SK-N-SH treated with all-trans-retinoic acid at 6 μM for 48 hours (cell line): ENCODE results near the gene KCNIP4.

Source experiments
- ATAC-seq: fragments of 200-7000 bp; cut with Tn5 transposase; 3 replicates; pipeline ENCODE4 v1.9.1; 2020; ENCODE audit warnings: mild to moderate bottlenecking, moderate library complexity
- ARNTL ChIP-seq: fragments of 450-650 bp; formaldehyde crosslinking; IDR thresholded peaks from 2 replicates; pipeline ENCODE4 v1.5.0; 2020; ENCODE audit warnings: low read depth, mild to moderate bottlenecking, moderate library complexity, borderline replicate concordance
- CSDC2 ChIP-seq: fragments of 250-450 bp; sonication (Bioruptor Pico); IDR thresholded peaks from 2 replicates; pipeline ENCODE4 v1.5.0; 2020; ENCODE audit warnings: mild to moderate bottlenecking, moderate library complexity
- ESRRG ChIP-seq: fragments of 250-450 bp; sonication (Bioruptor Pico); IDR thresholded peaks from 2 replicates; pipeline ENCODE4 v1.6.1; 2021; ENCODE audit warnings: mild to moderate bottlenecking
- ISL1 ChIP-seq: fragments of 250-450 bp; sonication (Bioruptor Pico); IDR thresholded peaks from 2 replicates; pipeline ENCODE4 v2.1.2; 2022; ENCODE audit warnings: mild to moderate bottlenecking, moderate library complexity
- OSR1 ChIP-seq: fragments of 250-450 bp; sonication (Bioruptor Pico); IDR thresholded peaks from 2 replicates; pipeline ENCODE4 v1.8.0; 2022; ENCODE audit warnings: moderate library complexity, mild to moderate bottlenecking, inconsistent platforms
- RARB ChIP-seq: fragments of 250-450 bp; sonication (Bioruptor Pico); IDR thresholded peaks from 2 replicates; pipeline ENCODE4 v1.8.0; 2021; ENCODE audit warnings: mild to moderate bottlenecking, moderate library complexity
- TCF4 ChIP-seq: fragments of 250-450 bp; sonication (Bioruptor Pico); IDR thresholded peaks from 2 replicates; pipeline ENCODE4 v1.8.0; 2021; ENCODE audit warnings: mild to moderate bottlenecking, moderate library complexity, borderline replicate concordance
- TOX ChIP-seq: fragments of 250-450 bp; sonication (Bioruptor Pico); IDR thresholded peaks from 2 replicates; pipeline ENCODE4 v1.8.0; 2021; ENCODE audit warnings: mild to moderate bottlenecking, moderate library complexity, borderline replicate concordance
- ZC3H10 ChIP-seq: fragments of 250-450 bp; sonication (Bioruptor Pico); IDR thresholded peaks from 2 replicates; pipeline ENCODE4 v1.5.1; 2021; ENCODE audit warnings: mild to moderate bottlenecking, moderate library complexity
- ZFP3 ChIP-seq: fragments of 250-450 bp; sonication (Bioruptor Pico); IDR thresholded peaks from 2 replicates; pipeline ENCODE4 v1.5.0; 2020; ENCODE audit warnings: mild to moderate bottlenecking, moderate library complexity
- ZFP30 ChIP-seq: fragments of 450-650 bp; formaldehyde crosslinking; IDR thresholded peaks from 2 replicates; pipeline ENCODE4 v1.5.0; 2022; ENCODE audit warnings: mild to moderate bottlenecking, moderate library complexity
- ZNF565 ChIP-seq: fragments of 450-650 bp; formaldehyde crosslinking; conservative IDR thresholded peaks from 2 replicates; pipeline ENCODE4 v1.5.0; 2020; ENCODE audit warnings: low read depth, mild to moderate bottlenecking, moderate library complexity
- ZNF70 ChIP-seq: fragments of 450-650 bp; formaldehyde crosslinking; IDR thresholded peaks from 2 replicates; pipeline ENCODE4 v1.5.0; 2020; ENCODE audit warnings: mild to moderate bottlenecking, moderate library complexity
- ZNF8 ChIP-seq: fragments of 450-650 bp; formaldehyde crosslinking; IDR thresholded peaks from 2 replicates; pipeline ENCODE4 v1.5.0; 2020; ENCODE audit warnings: mild to moderate bottlenecking, moderate library complexity
- TF ChIP-seq, protein P1 (sequence below): fragments of 250-450 bp; sonication (Bioruptor Pico); IDR thresholded peaks from 2 replicates; pipeline ENCODE4 v1.5.1; 2021; ENCODE audit warnings: mild to moderate bottlenecking, moderate library complexity
- TF ChIP-seq, protein P2 (sequence below): fragments of 250-450 bp; sonication (Bioruptor Pico); IDR thresholded peaks from 2 replicates; pipeline ENCODE4 v1.5.0; 2020; ENCODE audit warnings: mild to moderate bottlenecking, moderate library complexity
- TF ChIP-seq, protein P3 (sequence below): fragments of 250-450 bp; sonication (Bioruptor Pico); IDR thresholded peaks from 2 replicates; pipeline ENCODE4 v1.8.0; 2020; ENCODE audit warnings: mild to moderate bottlenecking, moderate library complexity, borderline replicate concordance
- TF ChIP-seq, protein P4 (sequence below): fragments of 250-450 bp; sonication (Bioruptor Pico); IDR thresholded peaks from 2 replicates; pipeline ENCODE4 v1.5.1; 2020; ENCODE audit warnings: low read depth, mild to moderate bottlenecking, moderate library complexity
- TF ChIP-seq, protein P5 (sequence below): fragments of 250-450 bp; sonication (Bioruptor Pico); IDR thresholded peaks from 2 replicates; pipeline ENCODE4 v1.8.0; 2021; ENCODE audit warnings: low read depth, mild to moderate bottlenecking, moderate library complexity, borderline replicate concordance

Gene KCNIP4

DNA sequence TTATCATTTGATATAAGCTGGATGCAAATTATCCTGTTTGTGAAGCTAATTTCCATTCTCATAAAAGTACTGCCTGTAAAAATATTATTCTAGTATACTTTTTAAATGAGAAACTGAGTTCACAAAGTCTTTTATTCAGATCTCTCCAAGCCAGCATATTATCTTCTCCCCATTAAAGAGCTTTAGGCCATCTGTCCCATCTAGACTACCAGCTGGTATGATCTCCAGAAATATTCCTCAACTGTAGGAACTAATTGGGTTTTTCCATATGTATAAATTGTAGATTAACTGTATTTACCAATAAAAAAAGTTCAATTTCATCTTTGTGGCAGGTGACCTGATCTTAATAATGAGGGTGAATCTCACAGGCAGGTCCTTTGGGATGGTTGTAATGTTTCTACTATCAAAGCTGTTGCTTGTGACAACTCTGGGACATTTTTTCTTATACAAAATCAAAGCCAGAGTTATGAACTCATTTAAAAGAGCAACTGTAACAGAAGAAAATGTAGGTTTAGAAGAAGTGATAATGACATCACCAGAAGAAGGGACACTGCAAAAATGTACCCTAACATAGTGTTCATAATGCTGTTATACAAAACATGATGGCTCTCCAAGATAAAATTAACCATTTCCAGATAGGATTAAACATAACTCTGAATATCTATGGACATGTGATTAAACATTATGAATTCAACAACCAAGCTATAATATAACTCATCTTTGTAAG, 132.8 kb downstream of the KCNIP4 start:
- no peak for ATAC-seq
- TF ChIP-seq, protein P1, sequence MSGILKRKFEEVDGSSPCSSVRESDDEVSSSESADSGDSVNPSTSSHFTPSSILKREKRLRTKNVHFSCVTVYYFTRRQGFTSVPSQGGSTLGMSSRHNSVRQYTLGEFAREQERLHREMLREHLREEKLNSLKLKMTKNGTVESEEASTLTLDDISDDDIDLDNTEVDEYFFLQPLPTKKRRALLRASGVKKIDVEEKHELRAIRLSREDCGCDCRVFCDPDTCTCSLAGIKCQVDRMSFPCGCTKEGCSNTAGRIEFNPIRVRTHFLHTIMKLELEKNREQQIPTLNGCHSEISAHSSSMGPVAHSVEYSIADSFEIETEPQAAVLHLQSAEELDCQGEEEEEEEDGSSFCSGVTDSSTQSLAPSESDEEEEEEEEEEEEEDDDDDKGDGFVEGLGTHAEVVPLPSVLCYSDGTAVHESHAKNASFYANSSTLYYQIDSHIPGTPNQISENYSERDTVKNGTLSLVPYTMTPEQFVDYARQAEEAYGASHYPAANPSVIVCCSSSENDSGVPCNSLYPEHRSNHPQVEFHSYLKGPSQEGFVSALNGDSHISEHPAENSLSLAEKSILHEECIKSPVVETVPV (CRISPR knock-in tag): no peak
- TF ChIP-seq RARB (CRISPR knock-in tag) (no peak), ISL1 (no peak), ESRRG (CRISPR knock-in tag) (no peak)

DNA sequence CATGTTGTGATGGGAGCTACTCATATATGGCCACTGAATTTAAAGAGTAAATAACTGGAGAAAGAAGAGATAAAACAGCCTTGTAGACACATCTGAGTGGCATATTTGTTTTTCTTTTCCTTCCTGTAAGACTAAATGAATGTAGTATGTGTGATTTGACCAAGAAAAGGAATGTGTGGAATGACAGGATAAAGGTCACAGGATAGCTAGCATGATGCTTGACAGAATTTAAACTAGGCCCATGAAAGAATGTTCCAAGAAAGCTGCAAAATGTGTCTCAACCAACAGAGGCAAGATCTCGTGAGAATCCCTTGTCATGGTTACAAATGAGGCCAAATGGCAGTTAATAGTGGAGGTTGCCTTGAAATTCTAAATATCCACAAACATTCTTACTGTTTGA, 137.0 kb downstream of the KCNIP4 start:
- TF ChIP-seq RARB (CRISPR knock-in tag) (no peak), OSR1 (no peak), TCF4 (CRISPR knock-in tag) (no peak), TOX (CRISPR knock-in tag) (no peak), ZFP30 (no peak)
- TF ChIP-seq, protein P2, sequence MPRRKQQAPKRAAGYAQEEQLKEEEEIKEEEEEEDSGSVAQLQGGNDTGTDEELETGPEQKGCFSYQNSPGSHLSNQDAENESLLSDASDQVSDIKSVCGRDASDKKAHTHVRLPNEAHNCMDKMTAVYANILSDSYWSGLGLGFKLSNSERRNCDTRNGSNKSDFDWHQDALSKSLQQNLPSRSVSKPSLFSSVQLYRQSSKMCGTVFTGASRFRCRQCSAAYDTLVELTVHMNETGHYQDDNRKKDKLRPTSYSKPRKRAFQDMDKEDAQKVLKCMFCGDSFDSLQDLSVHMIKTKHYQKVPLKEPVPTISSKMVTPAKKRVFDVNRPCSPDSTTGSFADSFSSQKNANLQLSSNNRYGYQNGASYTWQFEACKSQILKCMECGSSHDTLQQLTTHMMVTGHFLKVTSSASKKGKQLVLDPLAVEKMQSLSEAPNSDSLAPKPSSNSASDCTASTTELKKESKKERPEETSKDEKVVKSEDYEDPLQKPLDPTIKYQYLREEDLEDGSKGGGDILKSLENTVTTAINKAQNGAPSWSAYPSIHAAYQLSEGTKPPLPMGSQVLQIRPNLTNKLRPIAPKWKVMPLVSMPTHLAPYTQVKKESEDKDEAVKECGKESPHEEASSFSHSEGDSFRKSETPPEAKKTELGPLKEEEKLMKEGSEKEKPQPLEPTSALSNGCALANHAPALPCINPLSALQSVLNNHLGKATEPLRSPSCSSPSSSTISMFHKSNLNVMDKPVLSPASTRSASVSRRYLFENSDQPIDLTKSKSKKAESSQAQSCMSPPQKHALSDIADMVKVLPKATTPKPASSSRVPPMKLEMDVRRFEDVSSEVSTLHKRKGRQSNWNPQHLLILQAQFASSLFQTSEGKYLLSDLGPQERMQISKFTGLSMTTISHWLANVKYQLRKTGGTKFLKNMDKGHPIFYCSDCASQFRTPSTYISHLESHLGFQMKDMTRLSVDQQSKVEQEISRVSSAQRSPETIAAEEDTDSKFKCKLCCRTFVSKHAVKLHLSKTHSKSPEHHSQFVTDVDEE: no peak
- peak; percentile 77 for ATAC-seq

DNA sequence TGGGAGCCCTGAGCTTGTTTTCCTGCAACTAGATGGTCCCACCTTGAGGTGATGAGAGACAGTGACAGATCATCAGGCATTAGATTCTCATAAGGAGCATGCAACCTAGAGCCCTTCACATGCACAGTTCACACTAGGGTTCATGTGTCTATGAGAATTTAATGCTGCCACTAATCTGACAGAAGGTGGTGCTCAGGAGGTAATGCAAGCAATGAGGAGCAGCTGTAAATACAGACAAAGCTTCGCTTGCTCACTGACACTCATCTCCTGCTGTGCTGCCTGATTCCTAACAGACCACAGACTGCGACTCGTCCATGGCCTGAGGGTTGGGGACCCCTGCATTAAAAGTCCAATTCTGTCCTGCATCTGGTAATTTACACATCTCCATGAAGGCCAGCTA, 141.6 kb downstream of the KCNIP4 start:
- TF ChIP-seq ZNF70: no peak
- no peak for TF ChIP-seq ARNTL (CRISPR knock-in tag)
- no peak for TF ChIP-seq ZNF565 (CRISPR knock-in tag)
- TF ChIP-seq, protein P2: no peak
- TF ChIP-seq CSDC2 (CRISPR knock-in tag): no peak
- TF ChIP-seq, protein P3, sequence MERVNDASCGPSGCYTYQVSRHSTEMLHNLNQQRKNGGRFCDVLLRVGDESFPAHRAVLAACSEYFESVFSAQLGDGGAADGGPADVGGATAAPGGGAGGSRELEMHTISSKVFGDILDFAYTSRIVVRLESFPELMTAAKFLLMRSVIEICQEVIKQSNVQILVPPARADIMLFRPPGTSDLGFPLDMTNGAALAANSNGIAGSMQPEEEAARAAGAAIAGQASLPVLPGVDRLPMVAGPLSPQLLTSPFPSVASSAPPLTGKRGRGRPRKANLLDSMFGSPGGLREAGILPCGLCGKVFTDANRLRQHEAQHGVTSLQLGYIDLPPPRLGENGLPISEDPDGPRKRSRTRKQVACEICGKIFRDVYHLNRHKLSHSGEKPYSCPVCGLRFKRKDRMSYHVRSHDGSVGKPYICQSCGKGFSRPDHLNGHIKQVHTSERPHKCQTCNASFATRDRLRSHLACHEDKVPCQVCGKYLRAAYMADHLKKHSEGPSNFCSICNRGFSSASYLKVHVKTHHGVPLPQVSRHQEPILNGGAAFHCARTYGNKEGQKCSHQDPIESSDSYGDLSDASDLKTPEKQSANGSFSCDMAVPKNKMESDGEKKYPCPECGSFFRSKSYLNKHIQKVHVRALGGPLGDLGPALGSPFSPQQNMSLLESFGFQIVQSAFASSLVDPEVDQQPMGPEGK (CRISPR knock-in tag): no peak
- no peak for TF ChIP-seq ZNF8
- TF ChIP-seq, protein P4, sequence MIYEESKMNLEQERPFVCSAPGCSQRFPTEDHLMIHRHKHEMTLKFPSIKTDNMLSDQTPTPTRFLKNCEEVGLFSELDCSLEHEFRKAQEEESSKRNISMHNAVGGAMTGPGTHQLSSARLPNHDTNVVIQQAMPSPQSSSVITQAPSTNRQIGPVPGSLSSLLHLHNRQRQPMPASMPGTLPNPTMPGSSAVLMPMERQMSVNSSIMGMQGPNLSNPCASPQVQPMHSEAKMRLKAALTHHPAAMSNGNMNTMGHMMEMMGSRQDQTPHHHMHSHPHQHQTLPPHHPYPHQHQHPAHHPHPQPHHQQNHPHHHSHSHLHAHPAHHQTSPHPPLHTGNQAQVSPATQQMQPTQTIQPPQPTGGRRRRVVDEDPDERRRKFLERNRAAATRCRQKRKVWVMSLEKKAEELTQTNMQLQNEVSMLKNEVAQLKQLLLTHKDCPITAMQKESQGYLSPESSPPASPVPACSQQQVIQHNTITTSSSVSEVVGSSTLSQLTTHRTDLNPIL: no peak
- no peak for TF ChIP-seq ISL1
- no peak for TF ChIP-seq ZC3H10 (CRISPR knock-in tag)
- TF ChIP-seq ZFP3 (CRISPR knock-in tag): no peak
- no peak for TF ChIP-seq ZFP30
- TF ChIP-seq, all 23 proteins: peak for 0
- no peak for ATAC-seq

DNA sequence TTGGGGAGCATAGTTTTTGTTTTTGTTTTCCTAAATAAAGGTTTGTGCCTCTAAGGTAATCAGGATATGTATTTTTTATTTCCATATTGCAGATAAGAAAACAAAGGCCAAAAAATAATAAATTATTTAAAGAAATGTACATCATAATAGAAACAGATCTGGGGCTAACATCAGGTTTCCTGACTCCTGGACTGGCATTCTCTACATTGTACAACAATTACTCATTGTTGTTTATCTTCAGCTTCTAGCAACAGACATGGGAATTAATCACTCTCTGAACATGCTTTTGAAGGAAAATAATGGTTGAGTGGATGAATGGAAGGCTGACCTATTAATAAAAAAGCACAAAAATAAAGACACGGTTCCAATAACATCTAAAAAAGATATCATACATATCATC, 146.2 kb downstream of the KCNIP4 start:
- TF ChIP-seq, protein P4: no peak
- TF ChIP-seq TOX (CRISPR knock-in tag) (peak; percentile 65; the same call in 1 of the 2 replicates), ISL1 (peak; percentile 79), ZFP30 (no peak)
- TF ChIP-seq, protein P5, sequence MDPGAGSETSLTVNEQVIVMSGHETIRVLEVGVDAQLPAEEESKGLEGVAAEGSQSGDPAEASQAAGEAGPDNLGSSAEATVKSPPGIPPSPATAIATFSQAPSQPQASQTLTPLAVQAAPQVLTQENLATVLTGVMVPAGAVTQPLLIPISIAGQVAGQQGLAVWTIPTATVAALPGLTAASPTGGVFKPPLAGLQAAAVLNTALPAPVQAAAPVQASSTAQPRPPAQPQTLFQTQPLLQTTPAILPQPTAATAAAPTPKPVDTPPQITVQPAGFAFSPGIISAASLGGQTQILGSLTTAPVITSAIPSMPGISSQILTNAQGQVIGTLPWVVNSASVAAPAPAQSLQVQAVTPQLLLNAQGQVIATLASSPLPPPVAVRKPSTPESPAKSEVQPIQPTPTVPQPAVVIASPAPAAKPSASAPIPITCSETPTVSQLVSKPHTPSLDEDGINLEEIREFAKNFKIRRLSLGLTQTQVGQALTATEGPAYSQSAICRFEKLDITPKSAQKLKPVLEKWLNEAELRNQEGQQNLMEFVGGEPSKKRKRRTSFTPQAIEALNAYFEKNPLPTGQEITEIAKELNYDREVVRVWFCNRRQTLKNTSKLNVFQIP (CRISPR knock-in tag): no peak
- TF ChIP-seq, all 23 proteins: peak for 2
- peak; percentile 95 for ATAC-seq
